HEK293 (cell line): ENCODE results near the gene HOXC11.

ENCODE experiments used
- BCL11A ChIP-seq: fragments of 450-650 bp; formaldehyde crosslinking; IDR thresholded peaks from 2 replicates; pipeline ENCODE4 v1.5.1; 2016; ENCODE audit warnings: low read depth, missing biosample characterization, missing genetic modification characterization
- GLIS2 ChIP-seq: fragments of 450-650 bp; formaldehyde crosslinking; IDR thresholded peaks from 2 replicates; pipeline ENCODE4 v1.5.1; 2016; ENCODE audit warnings: missing biosample characterization, missing genetic modification characterization
- KLF8 ChIP-seq: fragments of 450-650 bp; formaldehyde crosslinking; IDR thresholded peaks from 2 replicates; pipeline ENCODE4 v1.5.1; 2016; ENCODE audit warnings: missing biosample characterization, missing genetic modification characterization
- OSR2 ChIP-seq: fragments of 450-650 bp; formaldehyde crosslinking; IDR thresholded peaks from 2 replicates; pipeline ENCODE4 v1.5.1; 2016; ENCODE audit warnings: missing biosample characterization, missing genetic modification characterization
- SP7 ChIP-seq: fragments of 450-650 bp; formaldehyde crosslinking; IDR thresholded peaks from 2 replicates; pipeline ENCODE4 v1.5.1; 2016; ENCODE audit warnings: missing biosample characterization, missing genetic modification characterization
- YY1 ChIP-seq: fragments of 450-650 bp; formaldehyde crosslinking; IDR thresholded peaks from 2 replicates; pipeline ENCODE4 v1.5.1; 2018; ENCODE audit warnings: missing biosample characterization, missing genetic modification characterization
- ZNF133 ChIP-seq: fragments of 450-650 bp; formaldehyde crosslinking; IDR thresholded peaks from 2 replicates; pipeline ENCODE4 v1.5.1; 2016; ENCODE audit warnings: missing biosample characterization, missing genetic modification characterization
- ZNF157 ChIP-seq: fragments of 450-650 bp; formaldehyde crosslinking; IDR thresholded peaks from 2 replicates; pipeline ENCODE4 v1.5.1; 2016; ENCODE audit warnings: missing biosample characterization, missing genetic modification characterization
- ZNF24 ChIP-seq: fragments of 450-650 bp; formaldehyde crosslinking; IDR thresholded peaks from 2 replicates; pipeline ENCODE4 v1.5.1; 2016; ENCODE audit warnings: missing biosample characterization, missing genetic modification characterization
- ZNF335 ChIP-seq: fragments of 450-650 bp; formaldehyde crosslinking; conservative IDR thresholded peaks from 2 replicates; pipeline ENCODE4 v1.5.1; 2016; ENCODE audit warnings: missing biosample characterization, missing genetic modification characterization
- ZNF501 ChIP-seq: fragments of 450-650 bp; formaldehyde crosslinking; IDR thresholded peaks from 2 replicates; pipeline ENCODE4 v1.5.1; 2016; ENCODE audit warnings: missing biosample characterization, missing genetic modification characterization
- ZNF544 ChIP-seq: fragments of 450-650 bp; formaldehyde crosslinking; IDR thresholded peaks from 2 replicates; pipeline ENCODE4 v1.5.0; 2017; ENCODE audit warnings: missing biosample characterization, missing genetic modification characterization
- ZNF561 ChIP-seq: fragments of 450-650 bp; IDR thresholded peaks from 2 replicates; pipeline ENCODE4 v1.5.1; 2018; ENCODE audit warnings: missing biosample characterization, missing genetic modification characterization, borderline replicate concordance
- ZNF596 ChIP-seq: fragments of 450-650 bp; IDR thresholded peaks from 2 replicates; pipeline ENCODE4 v1.5.0; 2018; ENCODE audit warnings: missing biosample characterization, mild to moderate bottlenecking, missing genetic modification characterization, moderate library complexity
- ZNF610 ChIP-seq: fragments of 450-650 bp; formaldehyde crosslinking; IDR thresholded peaks from 2 replicates; pipeline ENCODE4 v1.5.1; 2016; ENCODE audit warnings: missing biosample characterization, missing genetic modification characterization, borderline replicate concordance
- ZNF654 ChIP-seq: fragments of 450-650 bp; formaldehyde crosslinking; IDR thresholded peaks from 2 replicates; pipeline ENCODE4 v1.5.1; 2016; ENCODE audit warnings: low read depth, missing biosample characterization, missing genetic modification characterization
- ZNF664 ChIP-seq: fragments of 450-650 bp; formaldehyde crosslinking; IDR thresholded peaks from 2 replicates; pipeline ENCODE4 v1.5.1; 2016; ENCODE audit warnings: missing biosample characterization, missing genetic modification characterization
- ZNF76 ChIP-seq: fragments of 450-650 bp; formaldehyde crosslinking; IDR thresholded peaks from 2 replicates; pipeline ENCODE4; 2016; ENCODE audit warnings: low read depth, missing biosample characterization, missing genetic modification characterization, borderline replicate concordance
- ZNF785 ChIP-seq: fragments of 450-650 bp; formaldehyde crosslinking; IDR thresholded peaks from 2 replicates; pipeline ENCODE4 v1.5.1; 2016; ENCODE audit warnings: missing biosample characterization, missing genetic modification characterization
- ZNF843 ChIP-seq: fragments of 450-650 bp; formaldehyde crosslinking; IDR thresholded peaks from 2 replicates; pipeline ENCODE4 v1.5.1; 2016; ENCODE audit warnings: missing biosample characterization, missing genetic modification characterization
- TF ChIP-seq, protein P1 (sequence below): fragments of 450-650 bp; IDR thresholded peaks from 2 replicates; pipeline ENCODE4 v1.5.1; 2018; ENCODE audit warnings: missing biosample characterization, mild to moderate bottlenecking, missing genetic modification characterization
- TF ChIP-seq, protein P2 (sequence below): fragments of 450-650 bp; formaldehyde crosslinking; IDR thresholded peaks from 2 replicates; pipeline ENCODE4 v1.5.1; 2017; ENCODE audit warnings: missing biosample characterization, mild to moderate bottlenecking, missing genetic modification characterization, moderate library complexity
- TF ChIP-seq, protein P3 (sequence below): fragments of 450-650 bp; formaldehyde crosslinking; IDR thresholded peaks from 2 replicates; pipeline ENCODE4 v1.5.1; 2017; ENCODE audit warnings: missing biosample characterization, missing genetic modification characterization
- TF ChIP-seq, protein P4 (sequence below): fragments of 450-650 bp; formaldehyde crosslinking; IDR thresholded peaks from 2 replicates; pipeline ENCODE4 v1.5.1; 2016; ENCODE audit warnings: missing biosample characterization, missing genetic modification characterization
- TF ChIP-seq, protein P5 (sequence below): fragments of 450-650 bp; formaldehyde crosslinking; IDR thresholded peaks from 2 replicates; pipeline ENCODE4 v1.5.1; 2016; ENCODE audit warnings: missing biosample characterization, missing genetic modification characterization
- TF ChIP-seq, protein P6 (sequence below): fragments of 450-650 bp; formaldehyde crosslinking; IDR thresholded peaks from 2 replicates; pipeline ENCODE4 v1.5.1; 2017; ENCODE audit warnings: missing biosample characterization, missing genetic modification characterization

Gene HOXC11

DNA sequence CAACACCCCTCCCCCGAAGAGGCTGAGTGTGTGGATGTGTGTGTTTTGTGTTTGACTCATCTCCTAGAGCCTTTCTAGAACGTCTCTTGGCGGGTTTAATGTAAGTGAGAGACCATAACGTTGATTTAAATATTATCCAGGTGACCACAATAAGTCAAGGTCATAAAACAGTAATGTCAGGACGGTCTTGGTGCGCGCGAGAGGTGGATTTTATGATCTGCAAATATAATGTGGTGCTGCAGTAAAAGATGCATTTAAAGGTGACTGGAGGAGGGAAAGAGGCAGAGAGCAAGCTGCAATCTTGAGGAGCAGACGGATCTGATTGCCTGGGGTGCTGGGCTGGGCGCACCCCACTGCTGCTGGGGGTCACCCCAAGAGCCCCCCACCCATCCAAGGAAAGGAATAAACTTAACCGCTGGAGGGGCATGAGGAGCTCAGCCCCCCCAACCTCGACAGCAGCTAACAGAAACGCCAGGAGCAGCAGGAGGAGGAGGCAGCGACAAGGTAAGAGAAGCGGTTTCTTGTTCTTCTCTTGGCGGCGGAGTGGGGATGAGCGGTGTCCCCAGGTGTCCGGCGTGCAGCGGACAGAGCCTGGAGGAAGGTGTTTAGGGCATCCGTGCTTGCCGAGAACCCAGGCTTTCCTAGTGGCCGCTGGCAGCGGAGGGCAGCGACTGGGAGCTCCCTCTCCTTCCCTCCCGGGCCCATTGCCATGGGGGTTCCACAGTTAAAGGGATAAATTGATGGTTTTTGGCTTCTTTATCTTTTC lies 17.6 kb downstream of the HOXC11 start (continued):
- TF ChIP-seq, protein P1, sequence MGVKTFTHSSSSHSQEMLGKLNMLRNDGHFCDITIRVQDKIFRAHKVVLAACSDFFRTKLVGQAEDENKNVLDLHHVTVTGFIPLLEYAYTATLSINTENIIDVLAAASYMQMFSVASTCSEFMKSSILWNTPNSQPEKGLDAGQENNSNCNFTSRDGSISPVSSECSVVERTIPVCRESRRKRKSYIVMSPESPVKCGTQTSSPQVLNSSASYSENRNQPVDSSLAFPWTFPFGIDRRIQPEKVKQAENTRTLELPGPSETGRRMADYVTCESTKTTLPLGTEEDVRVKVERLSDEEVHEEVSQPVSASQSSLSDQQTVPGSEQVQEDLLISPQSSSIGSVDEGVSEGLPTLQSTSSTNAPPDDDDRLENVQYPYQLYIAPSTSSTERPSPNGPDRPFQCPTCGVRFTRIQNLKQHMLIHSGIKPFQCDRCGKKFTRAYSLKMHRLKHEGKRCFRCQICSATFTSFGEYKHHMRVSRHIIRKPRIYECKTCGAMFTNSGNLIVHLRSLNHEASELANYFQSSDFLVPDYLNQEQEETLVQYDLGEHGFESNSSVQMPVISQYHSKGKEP = peak; percentile 99
- TF ChIP-seq, protein P2, sequence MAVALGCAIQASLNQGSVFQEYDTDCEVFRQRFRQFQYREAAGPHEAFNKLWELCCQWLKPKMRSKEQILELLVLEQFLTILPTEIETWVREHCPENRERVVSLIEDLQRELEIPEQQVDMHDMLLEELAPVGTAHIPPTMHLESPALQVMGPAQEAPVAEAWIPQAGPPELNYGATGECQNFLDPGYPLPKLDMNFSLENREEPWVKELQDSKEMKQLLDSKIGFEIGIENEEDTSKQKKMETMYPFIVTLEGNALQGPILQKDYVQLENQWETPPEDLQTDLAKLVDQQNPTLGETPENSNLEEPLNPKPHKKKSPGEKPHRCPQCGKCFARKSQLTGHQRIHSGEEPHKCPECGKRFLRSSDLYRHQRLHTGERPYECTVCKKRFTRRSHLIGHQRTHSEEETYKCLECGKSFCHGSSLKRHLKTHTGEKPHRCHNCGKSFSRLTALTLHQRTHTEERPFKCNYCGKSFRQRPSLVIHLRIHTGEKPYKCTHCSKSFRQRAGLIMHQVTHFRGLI (tag by site-specific recombination) = 0 out of 2 replicates have a peak, but pooled peaks have one; percentile 37
- TF ChIP-seq ZNF157 = no peak
- TF ChIP-seq ZNF596 (tag by site-specific recombination) = peak; percentile 46; the same call in 1 of the 2 replicates
- TF ChIP-seq, protein P3, sequence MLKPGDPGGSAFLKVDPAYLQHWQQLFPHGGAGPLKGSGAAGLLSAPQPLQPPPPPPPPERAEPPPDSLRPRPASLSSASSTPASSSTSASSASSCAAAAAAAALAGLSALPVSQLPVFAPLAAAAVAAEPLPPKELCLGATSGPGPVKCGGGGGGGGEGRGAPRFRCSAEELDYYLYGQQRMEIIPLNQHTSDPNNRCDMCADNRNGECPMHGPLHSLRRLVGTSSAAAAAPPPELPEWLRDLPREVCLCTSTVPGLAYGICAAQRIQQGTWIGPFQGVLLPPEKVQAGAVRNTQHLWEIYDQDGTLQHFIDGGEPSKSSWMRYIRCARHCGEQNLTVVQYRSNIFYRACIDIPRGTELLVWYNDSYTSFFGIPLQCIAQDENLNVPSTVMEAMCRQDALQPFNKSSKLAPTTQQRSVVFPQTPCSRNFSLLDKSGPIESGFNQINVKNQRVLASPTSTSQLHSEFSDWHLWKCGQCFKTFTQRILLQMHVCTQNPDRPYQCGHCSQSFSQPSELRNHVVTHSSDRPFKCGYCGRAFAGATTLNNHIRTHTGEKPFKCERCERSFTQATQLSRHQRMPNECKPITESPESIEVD = peak; percentile 79
- peak; percentile 13; the same call in 1 of the 2 replicates for TF ChIP-seq KLF8 (tag by site-specific recombination)
- peak; percentile 53; the same call in 1 of the 2 replicates for TF ChIP-seq ZNF843 (tag by site-specific recombination)
- peak; percentile 75; the same call in 1 of the 2 replicates for TF ChIP-seq BCL11A (tag by site-specific recombination)
- no peak for TF ChIP-seq ZNF501
- TF ChIP-seq SP7 (tag by site-specific recombination) = peak; percentile 42
- 0 out of 2 replicates have a peak, but pooled peaks have one; percentile 23 for TF ChIP-seq ZNF24 (tag by site-specific recombination)
- TF ChIP-seq ZNF654 (tag by site-specific recombination) = 0 out of 2 replicates have a peak, but pooled peaks have one; percentile 3
- TF ChIP-seq, protein P4, sequence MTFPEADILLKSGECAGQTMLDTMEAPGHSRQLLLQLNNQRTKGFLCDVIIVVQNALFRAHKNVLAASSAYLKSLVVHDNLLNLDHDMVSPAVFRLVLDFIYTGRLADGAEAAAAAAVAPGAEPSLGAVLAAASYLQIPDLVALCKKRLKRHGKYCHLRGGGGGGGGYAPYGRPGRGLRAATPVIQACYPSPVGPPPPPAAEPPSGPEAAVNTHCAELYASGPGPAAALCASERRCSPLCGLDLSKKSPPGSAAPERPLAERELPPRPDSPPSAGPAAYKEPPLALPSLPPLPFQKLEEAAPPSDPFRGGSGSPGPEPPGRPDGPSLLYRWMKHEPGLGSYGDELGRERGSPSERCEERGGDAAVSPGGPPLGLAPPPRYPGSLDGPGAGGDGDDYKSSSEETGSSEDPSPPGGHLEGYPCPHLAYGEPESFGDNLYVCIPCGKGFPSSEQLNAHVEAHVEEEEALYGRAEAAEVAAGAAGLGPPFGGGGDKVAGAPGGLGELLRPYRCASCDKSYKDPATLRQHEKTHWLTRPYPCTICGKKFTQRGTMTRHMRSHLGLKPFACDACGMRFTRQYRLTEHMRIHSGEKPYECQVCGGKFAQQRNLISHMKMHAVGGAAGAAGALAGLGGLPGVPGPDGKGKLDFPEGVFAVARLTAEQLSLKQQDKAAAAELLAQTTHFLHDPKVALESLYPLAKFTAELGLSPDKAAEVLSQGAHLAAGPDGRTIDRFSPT (tag by site-specific recombination) = no peak
- TF ChIP-seq ZNF664 (tag by site-specific recombination) = no peak
- TF ChIP-seq, protein P5, sequence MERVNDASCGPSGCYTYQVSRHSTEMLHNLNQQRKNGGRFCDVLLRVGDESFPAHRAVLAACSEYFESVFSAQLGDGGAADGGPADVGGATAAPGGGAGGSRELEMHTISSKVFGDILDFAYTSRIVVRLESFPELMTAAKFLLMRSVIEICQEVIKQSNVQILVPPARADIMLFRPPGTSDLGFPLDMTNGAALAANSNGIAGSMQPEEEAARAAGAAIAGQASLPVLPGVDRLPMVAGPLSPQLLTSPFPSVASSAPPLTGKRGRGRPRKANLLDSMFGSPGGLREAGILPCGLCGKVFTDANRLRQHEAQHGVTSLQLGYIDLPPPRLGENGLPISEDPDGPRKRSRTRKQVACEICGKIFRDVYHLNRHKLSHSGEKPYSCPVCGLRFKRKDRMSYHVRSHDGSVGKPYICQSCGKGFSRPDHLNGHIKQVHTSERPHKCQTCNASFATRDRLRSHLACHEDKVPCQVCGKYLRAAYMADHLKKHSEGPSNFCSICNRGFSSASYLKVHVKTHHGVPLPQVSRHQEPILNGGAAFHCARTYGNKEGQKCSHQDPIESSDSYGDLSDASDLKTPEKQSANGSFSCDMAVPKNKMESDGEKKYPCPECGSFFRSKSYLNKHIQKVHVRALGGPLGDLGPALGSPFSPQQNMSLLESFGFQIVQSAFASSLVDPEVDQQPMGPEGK (tag by site-specific recombination) = peak; percentile 71; the same call in 1 of the 2 replicates
- no peak for TF ChIP-seq ZNF133 (tag by site-specific recombination)
- peak; percentile 72 for TF ChIP-seq ZNF561 (tag by site-specific recombination)
- no peak for TF ChIP-seq YY1
- no peak for TF ChIP-seq ZNF76 (tag by site-specific recombination)
- peak; percentile 38; the same call in 1 of the 2 replicates for TF ChIP-seq OSR2
- TF ChIP-seq ZNF335 (tag by site-specific recombination) = peak; percentile 41
- no peak for TF ChIP-seq ZNF785 (tag by site-specific recombination)
- TF ChIP-seq ZNF544 (tag by site-specific recombination) = no peak
- TF ChIP-seq ZNF610 (tag by site-specific recombination) = no peak
- peak; percentile 65 for TF ChIP-seq GLIS2 (tag by site-specific recombination)
- TF ChIP-seq, protein P6, sequence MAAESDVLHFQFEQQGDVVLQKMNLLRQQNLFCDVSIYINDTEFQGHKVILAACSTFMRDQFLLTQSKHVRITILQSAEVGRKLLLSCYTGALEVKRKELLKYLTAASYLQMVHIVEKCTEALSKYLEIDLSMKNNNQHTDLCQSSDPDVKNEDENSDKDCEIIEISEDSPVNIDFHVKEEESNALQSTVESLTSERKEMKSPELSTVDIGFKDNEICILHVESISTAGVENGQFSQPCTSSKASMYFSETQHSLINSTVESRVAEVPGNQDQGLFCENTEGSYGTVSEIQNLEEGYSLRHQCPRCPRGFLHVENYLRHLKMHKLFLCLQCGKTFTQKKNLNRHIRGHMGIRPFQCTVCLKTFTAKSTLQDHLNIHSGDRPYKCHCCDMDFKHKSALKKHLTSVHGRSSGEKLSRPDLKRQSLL = peak; percentile 95
